Upper lobe of left lung (tissue), 4 donors: ENCODE data around the gene ZNF282.

ENCODE experiments used
- EP300 ChIP-seq, 4 donors: sonication (generic); formaldehyde crosslinking; IDR thresholded peaks; one replicate each; pipeline ENCODE4 v1.5.1; 2017; ENCODE audit warnings: antibody characterized with exemption in 4 of 4, control low read depth in 2 of 4
- POLR2A ChIP-seq, 4 donors: fragments of 450-650 bp; IDR thresholded peaks; one replicate each; pipeline ENCODE4 v1.5.1; 2016 to 2017; ENCODE audit warnings: antibody characterized with exemption in 4 of 4, mild to moderate bottlenecking in 2 of 4
- POLR2AphosphoS5 ChIP-seq, 2 donors: sonication (generic); formaldehyde crosslinking; IDR thresholded peaks; one replicate each; pipeline ENCODE4 v1.5.1; 2017; ENCODE audit warnings: antibody characterized with exemption in 2 of 2
- TF ChIP-seq, protein P1 (sequence below), 6 experiments: fragments of 450-650 bp in 4 of 6; fragments of 200-600 bp in 2 of 6; sonication (generic) in 2 of 6; IDR thresholded peaks; one replicate each; pipeline ENCODE4 v1.5.1; 2016 to 2019; ENCODE audit warnings: antibody characterized with exemption in 6 of 6

DNA sequence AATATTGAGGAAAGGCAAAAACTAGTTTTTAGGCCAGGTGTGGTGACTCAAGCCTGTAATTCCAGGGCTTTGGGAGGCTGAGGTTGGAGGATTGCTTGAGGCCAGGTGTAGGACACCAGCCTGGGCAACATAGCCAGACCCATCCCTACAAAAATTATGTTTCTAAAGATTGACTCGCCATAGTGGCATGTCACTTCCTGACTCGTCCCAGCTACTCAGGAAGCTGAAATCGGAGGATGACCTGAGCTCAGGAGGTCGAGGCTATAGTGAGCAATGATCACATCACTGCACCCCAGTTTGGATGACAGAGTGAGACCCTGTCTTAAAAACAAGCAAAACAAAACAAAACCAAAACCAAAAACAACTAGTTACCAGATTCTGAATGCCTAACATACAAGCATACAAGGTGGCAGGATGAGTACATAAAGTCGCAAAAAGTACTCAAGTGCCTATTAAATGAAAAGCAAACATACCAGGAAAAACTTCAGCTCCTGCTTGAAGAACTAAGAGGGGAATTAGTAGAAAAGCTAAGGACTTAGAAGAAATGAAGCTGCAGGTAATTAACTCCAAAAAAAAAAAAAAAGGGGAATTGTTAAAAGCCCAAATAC lies 34.0 kb upstream of the ZNF282 start:
- TF ChIP-seq POLR2AphosphoS5 (IDR thresholded peaks at IDR 0.05) (no peak), POLR2A (IDR thresholded peaks at IDR 0.05) (no peak), EP300 (IDR thresholded peaks at IDR 0.05) (no peak)
- TF ChIP-seq, protein P1, sequence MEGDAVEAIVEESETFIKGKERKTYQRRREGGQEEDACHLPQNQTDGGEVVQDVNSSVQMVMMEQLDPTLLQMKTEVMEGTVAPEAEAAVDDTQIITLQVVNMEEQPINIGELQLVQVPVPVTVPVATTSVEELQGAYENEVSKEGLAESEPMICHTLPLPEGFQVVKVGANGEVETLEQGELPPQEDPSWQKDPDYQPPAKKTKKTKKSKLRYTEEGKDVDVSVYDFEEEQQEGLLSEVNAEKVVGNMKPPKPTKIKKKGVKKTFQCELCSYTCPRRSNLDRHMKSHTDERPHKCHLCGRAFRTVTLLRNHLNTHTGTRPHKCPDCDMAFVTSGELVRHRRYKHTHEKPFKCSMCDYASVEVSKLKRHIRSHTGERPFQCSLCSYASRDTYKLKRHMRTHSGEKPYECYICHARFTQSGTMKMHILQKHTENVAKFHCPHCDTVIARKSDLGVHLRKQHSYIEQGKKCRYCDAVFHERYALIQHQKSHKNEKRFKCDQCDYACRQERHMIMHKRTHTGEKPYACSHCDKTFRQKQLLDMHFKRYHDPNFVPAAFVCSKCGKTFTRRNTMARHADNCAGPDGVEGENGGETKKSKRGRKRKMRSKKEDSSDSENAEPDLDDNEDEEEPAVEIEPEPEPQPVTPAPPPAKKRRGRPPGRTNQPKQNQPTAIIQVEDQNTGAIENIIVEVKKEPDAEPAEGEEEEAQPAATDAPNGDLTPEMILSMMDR (IDR thresholded peaks at IDR 0.05) = no peak
